Inflammatory macrophage (primary cell): ENCODE measurements around the gene ID1.
"Not testable (repeated sequence)": the region's sequence is repeated elsewhere in the genome, so short reads cannot be mapped to it uniquely, and the experiment has no call there.

ENCODE experiments used
- DNase-seq, 2 donors: peaks; one replicate each; pipeline ENCODE4 v3.0.0-alpha.2; 2020 to 2022

The ID1 gene

DNA sequence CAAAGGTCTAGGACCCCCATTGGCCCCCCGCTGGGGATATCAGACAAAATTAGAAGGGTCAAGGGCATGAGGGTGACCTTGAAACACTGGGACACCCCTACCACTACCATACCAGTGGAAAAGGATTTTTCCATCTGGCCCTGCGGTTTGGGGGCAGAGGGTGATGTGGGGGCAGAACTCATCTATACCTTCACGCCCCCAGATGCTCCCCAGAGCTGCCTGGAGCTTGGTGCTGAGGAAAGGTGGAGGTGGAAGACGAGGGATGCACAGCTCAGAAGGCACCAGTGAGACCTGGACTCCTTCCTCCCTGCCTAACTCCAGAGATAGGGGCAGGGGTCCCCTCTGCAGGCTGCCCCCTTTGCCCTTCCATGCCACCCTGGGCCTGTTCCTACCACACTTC, 33.7 kb downstream of the ID1 start:
- DNase-seq: no peak

DNA sequence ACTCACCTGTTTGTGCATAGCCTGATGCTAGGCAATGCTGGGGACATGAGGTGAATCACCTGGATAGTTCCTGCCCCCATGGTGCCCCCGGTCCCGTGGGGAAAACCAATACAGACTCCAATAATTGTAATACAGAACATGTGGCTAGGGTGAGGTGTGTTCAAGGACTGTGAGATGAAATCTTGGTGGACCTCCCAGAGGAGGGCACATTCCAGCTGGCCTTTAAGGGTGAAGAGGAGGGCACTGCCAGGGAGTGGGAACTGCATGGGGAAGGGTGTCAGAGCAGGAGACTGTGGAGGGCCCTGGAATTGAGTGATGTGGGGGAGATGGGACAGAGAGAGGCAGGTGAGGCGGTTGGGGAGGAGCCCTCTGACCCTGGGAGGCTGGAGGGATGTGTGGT, 35.2 kb downstream of the ID1 start:
- DNase-seq: no peak

- DNase-seq: no peak
Observed at GRCh38 chr20:31641391-31641790, 36.3 kb downstream of the ID1 start.

DNA sequence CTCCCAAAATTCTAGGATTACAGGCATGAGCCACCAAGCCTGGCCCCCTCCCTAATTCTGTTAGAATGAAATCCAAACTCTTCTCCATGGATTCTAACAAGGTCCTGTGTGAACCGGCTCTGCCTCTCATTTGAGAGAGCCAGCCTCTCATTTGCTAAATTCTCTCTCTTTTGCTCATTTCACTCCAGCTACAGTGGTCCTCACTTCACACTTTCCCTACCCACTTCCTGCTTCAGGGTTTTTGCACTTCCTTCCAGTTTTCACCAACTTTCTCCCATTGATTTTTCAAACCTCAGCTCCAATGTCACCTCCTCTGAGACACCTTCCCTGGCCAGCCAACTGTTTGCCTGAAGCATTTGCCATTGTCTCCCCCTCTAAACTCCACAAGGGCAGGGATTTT, 37.7 kb downstream of the ID1 start:
- no peak for DNase-seq

GRCh38 chr20:31643522-31643921, 38.4 kb downstream of the ID1 start:
- no peak for DNase-seq

- no peak for DNase-seq
Observed at GRCh38 chr20:31644701-31645100, 39.6 kb downstream of the ID1 start.

GRCh38 chr20:31648104-31648503, 43.0 kb downstream of the ID1 start:
- DNase-seq: not testable (repeated sequence)

GRCh38 chr20:31652917-31653396, 47.9 kb downstream of the ID1 start:
- no peak for DNase-seq

- DNase-seq: no peak
Observed at GRCh38 chr20:31653561-31653960, 48.5 kb downstream of the ID1 start.

- no peak for DNase-seq
Observed at GRCh38 chr20:31654534-31654933, 49.4 kb downstream of the ID1 start.
